GM21423 (cell line): Measurements from ENCODE around the gene HDAC5.
A peak's percentile ranks its signal among the peaks of the same experiment; 100 is the strongest.
"Not testable (repeated sequence)": the region's sequence is repeated elsewhere in the genome, so short reads cannot be mapped to it uniquely, and the experiment has no call there.

Experiments used
- ATAC-seq: cut with Tn5 transposase; IDR thresholded peaks from one replicate; pipeline ENCODE4 v1.9.1; 2021; ENCODE audit warnings: mild to moderate bottlenecking, moderate library complexity; ENCODE audit not compliant: unreplicated experiment

The HDAC5 gene

GRCh38 chr17:44123356-44124117 is at the start of gene HDAC5:
Gene HDAC5 (minus strand): TSS chr17:44123641. CDS start chr17:44117515, 6,126 bp downstream.
- ATAC-seq, result peak; percentile 93

GRCh38 chr17:44171931-44172455 is 48.6 kb upstream of the HDAC5 start:
- no peak for ATAC-seq

- ATAC-seq, result no peak
Observed at GRCh38 chr17:44170499-44171201, 47.2 kb upstream of the HDAC5 start, which contains the start of gene ASB16. Gene ASB16 (plus strand): TSS chr17:44170704. CDS start chr17:44170790, 86 bp downstream.

- ATAC-seq, result no peak
Observed at GRCh38 chr17:44170135-44170498, 46.7 kb upstream of the HDAC5 start.

- no peak for ATAC-seq
Observed at GRCh38 chr17:44167181-44167861, 43.9 kb upstream of the HDAC5 start.

GRCh38 chr17:44164476-44164875 is 41.0 kb upstream of the HDAC5 start:
- no peak for ATAC-seq

- ATAC-seq, result no peak
Observed at GRCh38 chr17:44159519-44160210, 36.2 kb upstream of the HDAC5 start.

- ATAC-seq, result no peak
Observed at GRCh38 chr17:44155488-44155887, 32.0 kb upstream of the HDAC5 start.

GRCh38 chr17:44152875-44153274 is 29.4 kb upstream of the HDAC5 start:
- ATAC-seq, result no peak

GRCh38 chr17:44149750-44150329 is 26.4 kb upstream of the HDAC5 start:
- no peak for ATAC-seq

- not testable (repeated sequence) for ATAC-seq
Observed at GRCh38 chr17:44149066-44149465, 25.6 kb upstream of the HDAC5 start.

GRCh38 chr17:44147812-44148211 is 24.4 kb upstream of the HDAC5 start:
- ATAC-seq, result no peak

GRCh38 chr17:44146375-44147346 is 23.2 kb upstream of the HDAC5 start:
- ATAC-seq, result no peak

GRCh38 chr17:44144966-44145739 is 21.7 kb upstream of the HDAC5 start:
- no peak for ATAC-seq

- ATAC-seq, result not testable (repeated sequence)
Observed at GRCh38 chr17:44143921-44144320, 20.5 kb upstream of the HDAC5 start.

- no peak for ATAC-seq
Observed at GRCh38 chr17:44137891-44138709, 14.7 kb upstream of the HDAC5 start.

GRCh38 chr17:44134752-44135568 is 11.5 kb upstream of the HDAC5 start:
- ATAC-seq, result no peak
